ENCODE results near the gene APBA2. TPM values are rescaled to one million over a fixed set of nuclear protein-coding genes. Genes with fewer than 3 reads are reported as not detected.

The APBA2 gene
- total RNA-seq, 1 experiment from 2014 or later = 12.9 TPM

Other genes with a start within 250 kb of the APBA2 start
- gene GOLGA8M, start 173.6 kb upstream of the APBA2 start, total RNA-seq (2021) = not detected in 2 replicates
- not detected in 2 replicates for gene GOLGA6L7, start 37.3 kb upstream of the APBA2 start, total RNA-seq (2021)